COLO668 (cell line): ENCODE data around the gene GPR137.

ENCODE experiments used
- DNase-seq: peaks from one replicate; lab custom pipeline; 2025; ENCODE audit not compliant: unreplicated experiment; lab: John Stamatoyannopoulos, UW

Gene GPR137

GRCh38 chr11:64263021-64263946, 22.4 kb upstream of the GPR137 start:
- no peak for DNase-seq

DNA sequence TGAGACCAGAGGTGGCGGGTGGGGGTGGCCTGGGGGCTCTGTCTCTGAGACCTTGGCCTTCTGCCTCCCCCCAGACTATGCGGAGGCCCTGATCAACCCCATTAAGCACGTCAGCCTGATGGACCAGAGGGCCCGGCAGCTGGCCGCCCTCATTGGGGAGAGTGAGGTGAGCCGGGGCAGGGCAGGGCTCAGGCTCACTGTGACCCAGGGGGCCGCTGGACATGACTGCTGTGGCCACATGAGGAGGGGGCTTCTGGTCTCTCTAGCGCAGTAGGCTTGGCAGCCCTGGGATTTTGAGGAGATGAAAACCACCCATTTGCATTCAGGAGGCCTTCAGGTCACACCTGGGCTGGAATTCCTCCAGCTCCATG, 21.7 kb upstream of the GPR137 start:
- no peak for DNase-seq

GRCh38 chr11:64264371-64264852, 21.2 kb upstream of the GPR137 start:
- DNase-seq = no peak

DNA sequence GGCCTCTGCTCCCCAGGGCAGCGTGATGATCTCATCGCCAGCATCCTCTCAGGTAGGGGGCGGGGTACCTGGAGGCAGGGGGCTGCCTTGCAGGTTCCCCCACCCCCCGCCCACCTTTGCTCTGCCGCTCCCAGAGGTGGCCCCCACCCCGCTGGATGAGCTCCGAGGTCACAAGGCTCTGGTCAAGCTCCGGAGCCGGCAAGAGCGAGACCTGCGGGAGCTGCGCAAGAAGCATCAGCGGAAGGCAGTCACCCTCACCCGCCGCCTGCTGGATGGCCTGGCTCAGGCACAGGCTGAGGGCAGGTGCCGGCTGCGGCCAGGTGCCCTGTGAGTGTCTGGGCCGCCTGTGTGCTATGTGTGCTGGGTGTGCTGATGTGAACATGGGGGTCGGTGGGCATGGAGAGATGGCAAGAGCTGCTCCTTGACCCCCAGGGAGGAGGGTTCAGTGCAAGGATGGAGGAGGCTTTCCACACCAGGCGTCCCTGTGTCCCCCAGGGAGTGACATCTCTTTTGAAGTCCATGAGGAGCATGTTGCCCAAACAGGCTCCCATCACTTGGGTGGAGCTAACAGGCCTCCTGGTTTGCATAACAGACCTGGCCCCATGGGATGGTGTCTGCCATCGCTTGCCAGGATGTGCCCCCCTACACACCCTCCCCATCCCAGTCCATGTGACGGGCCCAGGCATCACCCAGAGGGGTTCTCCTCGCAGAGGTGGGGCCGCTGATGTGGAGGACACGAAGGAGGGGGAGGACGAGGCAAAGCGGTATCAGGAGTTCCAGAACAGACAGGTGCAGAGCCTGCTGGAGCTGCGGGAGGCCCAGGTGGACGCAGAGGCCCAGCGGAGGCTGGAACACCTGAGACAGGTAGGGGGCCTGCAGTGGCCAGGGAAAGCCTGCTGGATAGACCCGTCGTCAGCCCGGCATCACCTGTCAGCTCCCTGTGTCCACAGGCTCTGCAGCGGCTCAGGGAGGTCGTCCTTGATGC, 20.2 kb upstream of the GPR137 start:
- no peak for DNase-seq

DNA sequence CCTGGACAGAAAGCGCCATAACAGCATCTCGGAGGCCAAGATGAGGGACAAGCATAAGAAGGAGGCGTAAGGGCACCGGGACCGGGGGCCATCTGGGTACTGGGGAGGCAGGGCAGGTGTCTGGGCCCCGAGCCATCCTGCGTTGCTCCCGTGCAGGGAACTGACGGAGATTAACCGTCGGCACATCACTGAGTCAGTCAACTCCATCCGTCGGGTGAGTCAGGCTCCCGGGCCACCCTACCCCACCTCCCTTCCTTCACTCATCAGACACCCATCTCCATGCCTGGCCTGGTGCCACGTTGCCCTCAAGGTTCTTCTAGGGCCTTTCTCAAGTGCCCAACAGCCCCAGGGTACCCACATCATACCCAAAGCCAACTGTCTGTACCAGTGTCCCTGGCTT, 19.3 kb upstream of the GPR137 start:
- no peak for DNase-seq

- DNase-seq = peak; percentile 29
These were observed 18.3 kb upstream of the GPR137 start for GRCh38 chr11:64267207-64267945.

GRCh38 chr11:64268025-64268892, 17.4 kb upstream of the GPR137 start:
- peak; percentile 16 for DNase-seq

DNA sequence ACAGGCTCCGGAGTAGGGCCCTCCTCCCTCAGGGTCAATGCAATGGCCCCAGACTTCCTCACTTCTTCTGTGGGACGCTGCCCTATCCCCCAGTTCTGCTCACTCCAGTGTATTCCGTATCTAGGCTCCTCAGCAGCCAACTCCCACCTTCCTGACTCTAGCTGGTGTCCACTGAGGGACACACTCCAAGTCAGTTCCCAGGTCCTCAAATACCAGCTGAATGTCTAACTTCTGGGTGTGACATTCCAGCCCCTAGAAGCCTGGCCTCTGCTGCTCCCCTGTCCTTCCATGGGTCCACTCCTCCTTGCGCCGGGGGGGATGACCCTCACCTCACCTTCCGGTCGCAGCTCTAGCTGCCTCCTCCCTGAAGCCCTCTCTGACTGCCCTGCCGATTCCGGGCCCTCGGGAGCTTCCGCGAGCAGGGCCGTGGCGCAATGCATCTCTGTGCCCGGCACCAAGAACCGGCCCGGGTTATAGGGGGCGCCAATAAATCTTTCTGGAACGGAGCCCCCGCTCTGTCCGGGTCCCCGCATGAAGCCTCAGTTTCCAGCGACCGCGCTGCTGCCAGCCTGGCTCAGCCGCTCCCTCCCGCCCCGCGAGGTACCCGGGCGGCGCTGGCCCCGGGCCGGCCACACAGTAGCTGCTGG, 16.6 kb upstream of the GPR137 start:
- peak; percentile 56 for DNase-seq

- peak; percentile 97 for DNase-seq
These were observed 16.0 kb upstream of the GPR137 start for GRCh38 chr11:64269540-64270220.

DNA sequence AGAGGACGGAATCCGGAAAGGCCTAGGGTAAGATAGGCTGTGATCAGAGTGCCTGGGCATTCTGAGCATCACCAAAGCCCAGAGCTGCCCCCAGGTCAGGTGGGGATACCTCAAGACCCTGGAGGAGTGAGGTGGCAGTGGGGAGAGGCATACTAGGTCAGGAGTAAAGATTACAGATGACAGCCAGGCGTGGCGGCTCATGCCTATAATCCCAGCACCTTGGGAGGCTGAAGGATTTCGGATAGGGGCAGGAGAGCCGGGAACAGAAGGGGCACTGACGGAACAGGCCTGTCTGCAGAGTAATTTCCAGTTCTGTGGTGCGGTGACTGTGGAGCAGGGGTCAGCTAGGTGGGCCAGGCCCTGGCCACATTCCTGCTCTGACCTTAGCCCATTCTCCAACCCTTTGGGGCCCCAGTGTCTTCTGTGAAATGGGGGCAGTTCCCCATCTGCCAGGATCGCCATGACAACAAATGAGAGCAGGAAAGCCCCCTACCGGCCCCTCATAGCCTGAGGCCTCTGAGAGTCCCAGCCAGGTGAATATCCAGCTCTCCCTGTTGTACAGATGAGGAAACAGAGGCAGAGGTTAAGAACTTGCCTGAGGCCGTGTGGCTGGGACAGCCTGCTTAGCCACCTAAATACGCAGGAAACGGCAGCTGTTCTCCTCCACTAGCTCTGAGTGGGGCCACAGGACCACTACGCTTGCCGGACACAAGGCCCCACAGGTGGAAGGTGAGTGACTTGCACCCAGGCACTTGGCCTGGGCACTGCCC, 10.4 kb upstream of the GPR137 start:
- no peak for DNase-seq

GRCh38 chr11:64275841-64276240, 9.8 kb upstream of the GPR137 start:
- no peak for DNase-seq

- no peak for DNase-seq
These were observed 8.8 kb upstream of the GPR137 start for GRCh38 chr11:64276653-64277431.

DNA sequence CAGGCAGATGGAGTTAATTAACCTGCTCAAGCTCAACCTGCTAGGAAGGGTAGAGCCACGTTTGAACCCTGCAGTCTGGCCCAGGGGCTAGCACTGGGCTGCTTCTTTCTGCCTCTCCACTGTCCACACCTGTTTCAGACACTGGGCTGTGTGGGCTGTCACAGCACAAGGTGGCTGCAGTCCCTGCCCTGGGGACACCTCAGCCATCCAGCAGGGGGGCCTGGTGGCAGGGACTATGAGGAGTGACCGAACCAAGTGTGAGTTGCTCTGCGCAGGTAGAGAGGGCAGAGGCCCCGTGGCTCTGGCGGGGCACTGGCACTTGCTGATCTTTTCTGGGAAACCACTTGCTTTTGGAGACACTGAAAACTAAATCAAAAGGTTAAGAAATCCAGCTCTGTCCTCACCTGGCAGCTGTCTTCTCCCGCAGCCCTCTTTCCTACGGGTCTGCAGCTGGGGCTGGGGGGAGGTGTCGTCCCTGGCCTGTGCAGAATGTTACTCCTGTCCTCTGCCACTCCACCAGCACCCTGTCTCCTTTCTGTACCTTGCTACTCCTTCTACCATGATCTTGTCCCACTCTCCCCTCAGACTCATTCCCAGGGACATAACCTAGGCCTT, 7.0 kb upstream of the GPR137 start:
- DNase-seq = no peak

- DNase-seq = no peak
These were observed 3.5 kb upstream of the GPR137 start for GRCh38 chr11:64281957-64282770.

DNA sequence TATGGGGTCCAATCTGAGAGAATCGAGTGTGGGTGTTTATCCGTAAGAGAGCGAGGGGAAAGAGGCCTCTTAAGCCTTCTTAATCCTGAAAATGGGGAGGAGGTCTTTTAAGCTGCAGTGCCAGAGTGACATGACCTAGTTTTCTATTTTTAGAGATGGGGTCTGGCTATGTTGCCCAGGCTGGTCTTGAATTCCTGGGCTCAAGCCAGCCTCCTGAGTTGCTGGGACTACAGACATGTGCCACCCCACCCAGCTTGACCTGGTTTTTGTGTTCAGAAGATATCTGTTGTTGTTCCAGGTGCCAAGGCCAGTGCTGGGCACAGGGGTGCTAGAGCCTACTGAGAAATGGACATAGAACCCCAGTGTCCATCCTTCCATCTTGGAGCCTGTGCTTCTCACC, 2.6 kb upstream of the GPR137 start:
- DNase-seq = no peak
